Measurements from ENCODE around the gene SEPTIN5.

GRCh38 chr22:19753090-19753842 is 39.0 kb downstream of the SEPTIN5 start:
- TF ChIP-seq POLR2A (IDR thresholded peaks at IDR 0.05) (no peak), POLR2AphosphoS5 (IDR thresholded peaks at IDR 0.05) (no peak)
- TF ChIP-seq, protein P1, sequence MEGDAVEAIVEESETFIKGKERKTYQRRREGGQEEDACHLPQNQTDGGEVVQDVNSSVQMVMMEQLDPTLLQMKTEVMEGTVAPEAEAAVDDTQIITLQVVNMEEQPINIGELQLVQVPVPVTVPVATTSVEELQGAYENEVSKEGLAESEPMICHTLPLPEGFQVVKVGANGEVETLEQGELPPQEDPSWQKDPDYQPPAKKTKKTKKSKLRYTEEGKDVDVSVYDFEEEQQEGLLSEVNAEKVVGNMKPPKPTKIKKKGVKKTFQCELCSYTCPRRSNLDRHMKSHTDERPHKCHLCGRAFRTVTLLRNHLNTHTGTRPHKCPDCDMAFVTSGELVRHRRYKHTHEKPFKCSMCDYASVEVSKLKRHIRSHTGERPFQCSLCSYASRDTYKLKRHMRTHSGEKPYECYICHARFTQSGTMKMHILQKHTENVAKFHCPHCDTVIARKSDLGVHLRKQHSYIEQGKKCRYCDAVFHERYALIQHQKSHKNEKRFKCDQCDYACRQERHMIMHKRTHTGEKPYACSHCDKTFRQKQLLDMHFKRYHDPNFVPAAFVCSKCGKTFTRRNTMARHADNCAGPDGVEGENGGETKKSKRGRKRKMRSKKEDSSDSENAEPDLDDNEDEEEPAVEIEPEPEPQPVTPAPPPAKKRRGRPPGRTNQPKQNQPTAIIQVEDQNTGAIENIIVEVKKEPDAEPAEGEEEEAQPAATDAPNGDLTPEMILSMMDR (IDR thresholded peaks at IDR 0.05) = no peak

All from gastroesophageal sphincter (tissue), 3 donors.